ENCODE measurements around the gene GALR2.
"Not testable (repeated sequence)": the region's sequence is repeated elsewhere in the genome, so short reads cannot be mapped to it uniquely, and the experiment has no call there.

GALR2 gene

GRCh38 chr17:76072148-76072858, 2.3 kb upstream of the GALR2 start, which contains the start of gene SRP68:
TSS of gene SRP68 (minus strand) at chr17:76072517. CDS start at chr17:76072491, 26 bp downstream.
- H3K27ac ChIP-seq = peak within 1 kb of the TSS; percentile 62
- TF ChIP-seq, protein P1, sequence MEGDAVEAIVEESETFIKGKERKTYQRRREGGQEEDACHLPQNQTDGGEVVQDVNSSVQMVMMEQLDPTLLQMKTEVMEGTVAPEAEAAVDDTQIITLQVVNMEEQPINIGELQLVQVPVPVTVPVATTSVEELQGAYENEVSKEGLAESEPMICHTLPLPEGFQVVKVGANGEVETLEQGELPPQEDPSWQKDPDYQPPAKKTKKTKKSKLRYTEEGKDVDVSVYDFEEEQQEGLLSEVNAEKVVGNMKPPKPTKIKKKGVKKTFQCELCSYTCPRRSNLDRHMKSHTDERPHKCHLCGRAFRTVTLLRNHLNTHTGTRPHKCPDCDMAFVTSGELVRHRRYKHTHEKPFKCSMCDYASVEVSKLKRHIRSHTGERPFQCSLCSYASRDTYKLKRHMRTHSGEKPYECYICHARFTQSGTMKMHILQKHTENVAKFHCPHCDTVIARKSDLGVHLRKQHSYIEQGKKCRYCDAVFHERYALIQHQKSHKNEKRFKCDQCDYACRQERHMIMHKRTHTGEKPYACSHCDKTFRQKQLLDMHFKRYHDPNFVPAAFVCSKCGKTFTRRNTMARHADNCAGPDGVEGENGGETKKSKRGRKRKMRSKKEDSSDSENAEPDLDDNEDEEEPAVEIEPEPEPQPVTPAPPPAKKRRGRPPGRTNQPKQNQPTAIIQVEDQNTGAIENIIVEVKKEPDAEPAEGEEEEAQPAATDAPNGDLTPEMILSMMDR (IDR thresholded peaks at IDR 0.05) = no peak
- TF ChIP-seq ZFX (IDR thresholded peaks at IDR 0.05; ENCODE audit: borderline replicate concordance) = no peak

GRCh38 chr17:76075364-76076145, 974 bp downstream of the GALR2 start:
- no peak for TF ChIP-seq ZFX (IDR thresholded peaks at IDR 0.05; ENCODE audit: borderline replicate concordance)
- TF ChIP-seq, protein P1 (IDR thresholded peaks at IDR 0.05) = peak; percentile 70

DNA sequence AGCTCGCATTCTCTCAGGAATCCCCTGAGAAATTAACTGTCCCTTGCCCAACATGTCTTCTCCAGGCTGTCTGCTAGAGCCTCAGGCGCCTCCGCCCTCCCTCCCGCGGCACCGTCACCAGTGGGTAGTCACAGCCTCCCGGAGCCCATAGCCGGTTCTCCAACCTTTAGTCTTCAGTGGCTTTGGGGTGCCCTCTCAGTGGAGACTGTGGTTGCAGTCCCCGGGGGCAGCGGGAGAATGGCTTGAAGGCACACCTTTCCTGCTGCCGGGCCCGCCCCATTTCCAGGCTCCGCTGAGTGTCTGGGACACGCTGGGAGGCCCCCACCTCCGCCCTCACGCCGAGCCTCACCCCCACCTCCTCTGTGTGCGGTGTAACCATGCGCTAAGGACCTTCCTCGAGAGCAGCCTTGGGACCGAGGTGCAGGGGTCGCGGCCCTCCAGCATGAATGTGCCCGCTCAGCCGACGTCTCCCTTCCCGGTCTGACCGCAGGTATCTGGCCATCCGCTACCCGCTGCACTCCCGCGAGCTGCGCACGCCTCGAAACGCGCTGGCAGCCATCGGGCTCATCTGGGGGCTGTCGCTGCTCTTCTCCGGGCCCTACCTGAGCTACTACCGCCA, 1.7 kb downstream of the GALR2 start:
- TF ChIP-seq ZFX (IDR thresholded peaks at IDR 0.05; ENCODE audit: borderline replicate concordance) = no peak
- TF ChIP-seq, protein P1 (IDR thresholded peaks at IDR 0.05) = no peak
- H3K27ac ChIP-seq = no peak overlapping the region

More at GRCh38 chr17:76075364-76076145, 974 bp downstream of the GALR2 start:
- H3K27ac ChIP-seq = no peak overlapping the region

GRCh38 chr17:76076765-76077583, 2.4 kb downstream of the GALR2 start:
- H3K27ac ChIP-seq = no peak overlapping the region
- TF ChIP-seq ZFX (IDR thresholded peaks at IDR 0.05; ENCODE audit: borderline replicate concordance) = no peak
- TF ChIP-seq, protein P1 (IDR thresholded peaks at IDR 0.05) = no peak

- TF ChIP-seq, protein P1 (IDR thresholded peaks at IDR 0.05) = no peak
- no peak for TF ChIP-seq ZFX (IDR thresholded peaks at IDR 0.05; ENCODE audit: borderline replicate concordance)
- no peak overlapping the region for H3K27ac ChIP-seq
Measured at GRCh38 chr17:76077584-76078110, 3.1 kb downstream of the GALR2 start.

GRCh38 chr17:76078370-76078769, 3.8 kb downstream of the GALR2 start:
- H3K27ac ChIP-seq = not testable (repeated sequence)
